ENCODE measurements around the gene SHANK1.

Gene SHANK1

DNA sequence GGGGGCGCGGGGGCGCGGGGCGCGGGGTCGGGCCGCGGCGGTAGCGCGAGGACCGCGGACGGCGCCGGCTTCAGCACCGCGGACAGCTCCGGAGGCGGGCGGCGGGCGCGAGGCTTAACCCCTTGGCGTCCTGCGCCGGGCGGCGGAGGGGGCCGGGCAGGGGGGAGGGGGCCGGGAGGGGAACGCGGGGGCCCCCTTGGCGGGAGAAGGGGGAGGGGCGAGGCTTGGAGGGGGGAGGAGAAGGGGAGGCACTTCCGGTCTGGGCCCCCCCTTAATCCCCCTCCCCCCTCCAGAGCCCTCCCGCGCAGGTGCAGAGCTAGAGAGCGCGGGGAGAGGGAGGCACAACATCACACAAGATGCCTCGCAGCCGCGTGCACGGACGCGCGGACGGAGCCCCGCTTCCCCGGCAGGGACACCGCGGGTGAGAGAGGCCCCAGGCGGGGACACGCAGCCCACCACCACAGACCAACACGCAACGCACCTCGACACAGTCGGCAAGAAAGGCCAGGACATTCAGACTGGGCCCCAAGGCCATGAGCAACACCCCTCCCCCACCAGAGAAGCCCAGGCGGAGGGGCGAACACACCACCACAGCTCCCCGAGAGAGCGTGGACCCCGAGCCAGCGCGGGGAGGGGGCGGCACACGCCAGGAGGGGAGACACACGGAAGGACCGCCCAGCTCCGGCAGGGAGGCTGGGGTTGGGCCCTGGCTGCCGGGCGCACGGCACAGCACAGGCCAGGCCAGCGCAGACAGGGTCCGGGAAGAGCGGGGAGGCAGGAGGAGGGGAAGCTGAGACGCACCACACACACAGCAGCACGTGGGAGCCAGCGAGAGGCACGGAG is 24.1 kb downstream of the SHANK1 start:
- FAIRE-seq = no peak
- no peak for DNase-seq (ENCODE audit: extremely low spot score, insufficient read length, low read depth)

DNA sequence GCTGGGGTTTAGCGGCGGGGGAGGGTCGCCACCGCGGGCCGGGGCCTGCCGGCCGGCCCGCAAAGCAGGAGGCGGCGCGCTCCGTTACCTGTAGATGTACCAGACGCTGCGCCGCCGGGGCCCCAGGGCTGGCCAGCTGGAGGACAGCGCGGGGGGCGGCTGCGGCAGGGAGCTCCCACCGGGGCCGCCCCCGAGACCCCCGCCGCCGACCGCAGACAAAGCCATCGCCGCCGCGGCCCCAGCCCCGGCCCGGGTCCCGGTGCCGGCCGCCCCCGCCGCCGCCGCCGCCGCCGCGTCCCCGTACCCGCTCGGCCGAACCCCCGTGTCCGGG is 24.8 kb downstream of the SHANK1 start:
- FAIRE-seq (no peak), DNase-seq (ENCODE audit: extremely low spot score, insufficient read length, low read depth) (no peak)

DNA sequence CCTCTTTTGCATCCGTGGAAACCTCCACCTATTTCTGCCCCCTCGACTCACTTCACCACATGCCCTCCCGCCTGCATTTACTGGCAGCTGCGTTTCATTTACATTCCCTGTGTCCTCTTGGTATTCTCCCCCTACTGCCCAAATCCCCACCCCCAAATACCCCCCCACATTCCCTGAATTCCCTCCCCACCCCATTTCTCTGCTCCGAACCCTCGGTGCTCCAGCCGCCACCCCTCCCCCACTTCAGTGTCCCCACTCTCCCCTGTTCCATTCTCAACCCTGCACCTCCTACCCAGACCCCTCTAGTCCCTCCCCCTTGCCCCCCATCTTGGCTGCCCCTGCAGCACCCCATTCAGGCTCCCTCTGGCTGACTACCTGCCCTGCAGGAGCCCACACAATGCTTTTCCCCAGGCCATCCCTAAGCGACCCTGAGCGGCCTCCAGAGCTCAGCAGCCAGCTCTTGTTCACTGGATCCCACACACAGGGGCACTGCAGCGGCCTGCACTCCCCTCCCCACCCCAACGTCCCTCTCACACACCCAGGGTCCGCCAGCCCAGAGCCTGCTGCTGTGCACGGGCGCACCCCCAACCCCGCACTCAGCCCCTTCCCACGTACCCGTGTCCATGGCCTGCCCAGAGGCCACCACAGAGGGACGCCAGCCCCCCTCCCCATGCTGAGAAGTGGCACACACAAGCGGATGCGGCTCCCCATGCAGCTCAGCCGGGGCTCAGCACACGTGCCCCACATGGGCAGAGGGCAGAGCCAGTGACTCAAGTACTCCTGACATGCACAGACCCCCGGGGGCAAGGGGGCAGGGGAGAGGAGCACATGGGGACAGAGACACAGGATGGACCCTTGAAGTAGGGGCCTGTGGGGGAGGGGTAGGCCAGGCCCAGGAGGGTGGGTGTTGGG is 26.3 kb downstream of the SHANK1 start:
- no peak for FAIRE-seq
- DNase-seq (ENCODE audit: extremely low spot score, insufficient read length, low read depth) = no peak

DNA sequence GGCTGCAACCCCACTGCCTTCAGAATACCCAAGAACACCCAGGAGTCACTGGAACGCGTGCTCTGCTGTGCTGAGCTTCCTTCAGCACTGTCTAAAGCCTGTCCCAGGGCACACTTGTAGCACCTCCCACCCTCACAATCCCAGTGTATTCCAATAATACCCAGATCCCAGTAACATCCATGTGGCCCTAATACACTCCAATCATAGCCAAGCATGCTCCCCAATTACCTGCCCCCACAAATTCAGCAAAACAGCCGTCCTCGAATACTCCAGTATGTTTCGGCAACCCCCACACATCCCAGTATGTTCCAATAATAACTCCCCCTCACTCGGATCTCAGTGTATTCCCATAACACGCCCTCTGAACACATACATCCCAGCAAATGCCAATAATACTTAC is 29.2 kb downstream of the SHANK1 start:
- no peak for DNase-seq (ENCODE audit: extremely low spot score, insufficient read length, low read depth)
- no peak for FAIRE-seq

DNA sequence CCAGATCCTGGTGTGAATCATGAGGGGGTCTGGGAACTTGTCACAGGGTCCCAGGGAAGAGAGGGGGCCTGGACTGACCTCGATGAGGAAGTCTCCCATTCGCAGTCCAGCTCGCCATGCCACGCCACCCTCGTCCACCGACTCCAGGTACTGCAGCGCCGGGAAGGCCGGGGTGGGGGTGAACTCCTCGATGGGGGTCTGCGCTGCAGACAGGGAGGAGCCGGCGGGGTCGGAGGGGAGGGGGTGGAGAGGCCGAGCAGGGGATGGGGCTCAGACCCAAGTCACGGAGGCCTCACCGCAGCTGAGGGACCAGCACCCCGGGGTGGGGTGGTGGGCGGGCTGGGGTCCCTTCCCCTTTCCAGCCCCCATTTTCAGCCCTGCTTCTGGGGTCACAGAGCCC is 30.8 kb downstream of the SHANK1 start:
- no peak for FAIRE-seq

DNA sequence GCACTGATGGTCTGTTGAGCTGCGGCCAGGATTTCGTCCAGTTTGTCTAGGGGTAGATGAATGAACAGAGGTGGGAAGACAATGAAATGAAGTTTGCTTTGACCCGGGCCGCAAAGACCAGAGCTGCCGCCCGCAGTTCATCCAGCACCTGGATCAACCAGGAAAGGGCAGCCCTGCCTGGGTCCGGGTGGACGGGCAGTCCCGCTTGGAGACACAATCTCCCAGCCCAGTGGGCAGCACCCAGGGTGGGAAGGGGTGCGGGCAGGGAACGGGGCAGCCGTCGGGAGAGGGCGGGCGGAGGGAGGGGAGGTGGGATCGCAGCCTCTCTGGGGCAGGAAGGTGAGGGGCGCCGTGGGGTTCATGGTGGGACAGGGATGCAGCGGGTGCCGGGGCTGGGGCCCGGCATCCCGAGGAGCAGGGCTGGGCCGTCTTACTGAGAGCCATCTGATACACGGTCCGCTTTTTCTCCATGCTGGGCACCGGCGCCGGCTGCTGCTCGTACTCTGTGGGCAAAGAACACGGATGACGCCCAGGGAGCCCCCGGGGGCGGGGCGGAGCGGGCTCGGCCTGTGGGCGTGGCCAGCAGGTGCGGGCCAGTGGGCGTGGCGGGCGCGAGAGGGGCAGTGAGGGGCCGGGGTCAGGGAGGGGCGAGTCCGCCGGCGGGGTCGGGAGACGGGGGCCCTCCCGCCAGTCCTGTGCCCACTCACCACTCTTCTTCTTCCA is 33.1 kb downstream of the SHANK1 start:
- FAIRE-seq (no peak), DNase-seq (ENCODE audit: extremely low spot score, insufficient read length, low read depth) (no peak)

More for the DNA sequence above, 30.8 kb downstream of the SHANK1 start:
- no peak for DNase-seq (ENCODE audit: extremely low spot score, insufficient read length, low read depth)

DNA sequence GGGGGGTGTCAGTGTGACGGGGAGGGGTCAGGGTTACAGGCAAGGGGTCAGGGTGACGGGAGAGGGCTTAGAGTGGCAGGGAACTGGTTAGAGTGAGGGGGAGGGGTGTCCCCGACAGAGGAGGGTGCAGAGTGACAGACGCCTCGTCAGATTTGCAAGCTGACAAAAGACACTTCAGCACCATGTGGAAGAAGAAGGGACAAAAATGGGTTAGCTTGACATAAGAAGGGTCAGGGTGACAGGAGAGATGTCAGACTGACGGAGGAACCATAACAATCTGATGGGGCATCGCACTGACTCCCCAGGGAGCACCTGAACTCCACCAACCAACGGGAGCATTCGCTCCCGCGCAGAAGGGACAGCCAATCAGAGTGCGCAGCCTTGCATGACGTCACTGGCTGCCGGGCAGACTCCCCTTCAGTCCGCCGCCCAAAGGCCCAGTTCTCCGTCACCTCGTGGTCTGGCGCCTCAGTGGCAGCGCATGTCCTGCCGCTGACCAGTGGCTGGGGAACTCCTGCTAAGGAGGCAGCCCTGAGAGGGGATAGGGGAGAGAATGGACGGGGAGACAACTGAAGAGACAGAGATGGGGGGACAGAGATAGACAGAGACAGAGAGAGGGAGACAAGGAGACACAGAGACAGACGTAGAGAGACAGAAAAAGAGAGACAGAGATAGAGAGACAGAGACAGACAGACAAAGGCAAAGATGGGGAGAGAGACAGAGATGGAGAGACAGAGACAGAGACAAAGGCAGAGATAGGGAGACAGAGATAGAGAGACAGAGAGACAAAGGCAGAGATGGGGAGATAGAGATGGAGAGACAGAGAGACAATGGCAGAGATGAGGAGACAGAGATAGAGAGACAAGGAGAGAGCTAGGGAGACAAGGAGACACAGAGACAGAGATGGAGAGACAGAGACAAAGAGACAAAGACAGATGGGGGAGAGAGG is 40.2 kb downstream of the SHANK1 start:
- peak; percentile 96 for DNase-seq (ENCODE audit: extremely low spot score, insufficient read length, low read depth)
- peak; percentile 92 for FAIRE-seq

DNA sequence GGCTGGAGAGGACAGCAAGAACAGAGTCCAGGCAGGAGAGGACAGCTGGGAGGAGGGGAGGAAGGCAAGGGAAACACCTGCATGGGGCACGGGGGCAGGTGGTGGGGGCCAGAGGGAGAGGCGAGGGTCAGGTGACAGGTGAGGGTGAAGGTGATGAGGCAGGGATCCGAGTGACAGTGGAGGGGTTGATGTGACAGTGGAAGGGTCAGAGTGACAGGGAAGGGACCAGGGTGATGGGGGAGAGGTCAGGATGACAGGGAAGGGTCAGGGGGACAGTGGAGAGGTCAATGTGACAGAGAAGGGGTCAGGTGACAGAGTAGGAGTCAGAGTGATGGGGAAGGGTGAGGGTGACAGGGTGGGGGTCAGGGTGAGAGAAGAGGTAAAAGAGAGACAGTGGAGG is 41.3 kb downstream of the SHANK1 start:
- no peak for FAIRE-seq
- DNase-seq (ENCODE audit: extremely low spot score, insufficient read length, low read depth) = no peak

DNA sequence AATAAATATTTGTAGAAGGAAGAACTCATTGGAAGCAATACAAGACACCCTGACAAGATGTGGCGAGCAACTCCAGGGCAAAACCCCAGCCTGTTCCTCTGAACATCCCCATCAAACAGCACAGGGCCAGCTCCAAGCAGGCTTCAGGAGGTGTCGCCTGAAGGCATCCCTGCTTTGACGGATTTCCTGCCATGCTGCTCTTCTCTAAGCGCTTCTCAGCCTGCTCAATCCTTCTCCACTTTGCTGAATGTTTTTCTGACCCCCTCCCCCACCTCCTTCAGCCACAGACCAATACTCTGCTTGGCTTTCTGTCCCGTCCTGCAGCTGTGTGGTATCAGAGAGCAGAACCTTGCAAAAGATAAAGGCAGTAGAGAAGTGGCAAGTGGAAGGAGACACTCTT is 42.0 kb downstream of the SHANK1 start:
- no peak for DNase-seq (ENCODE audit: extremely low spot score, insufficient read length, low read depth)
- no peak for FAIRE-seq

DNA sequence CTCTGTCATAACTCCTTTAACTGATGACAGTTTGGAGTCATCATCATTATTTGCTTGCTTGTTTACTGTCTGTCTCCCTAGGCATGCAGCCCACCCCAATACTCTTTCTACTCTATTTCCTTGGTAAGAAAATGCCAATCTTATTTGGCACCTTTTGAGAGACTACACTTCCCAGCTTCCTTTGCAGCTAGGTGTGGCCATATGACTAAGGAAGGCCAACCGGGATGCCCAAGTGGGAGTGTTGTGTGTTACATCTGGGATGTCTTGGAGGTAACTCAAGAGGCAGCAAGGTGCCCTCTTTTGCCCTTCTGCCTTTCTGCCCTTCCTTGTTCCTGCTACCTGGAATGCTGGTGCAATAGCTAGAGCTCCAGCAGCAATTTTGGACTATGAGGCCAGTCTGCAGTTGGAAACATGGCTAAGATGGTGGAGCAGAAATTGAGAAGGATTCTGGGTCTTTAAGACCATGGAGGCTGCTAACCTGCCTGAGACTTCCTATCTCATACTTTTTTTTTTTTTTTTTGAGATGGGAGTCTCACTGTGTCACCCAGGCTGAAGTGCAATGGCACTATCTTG is 42.9 kb downstream of the SHANK1 start:
- no peak for DNase-seq (ENCODE audit: extremely low spot score, insufficient read length, low read depth)
- FAIRE-seq = no peak

DNA sequence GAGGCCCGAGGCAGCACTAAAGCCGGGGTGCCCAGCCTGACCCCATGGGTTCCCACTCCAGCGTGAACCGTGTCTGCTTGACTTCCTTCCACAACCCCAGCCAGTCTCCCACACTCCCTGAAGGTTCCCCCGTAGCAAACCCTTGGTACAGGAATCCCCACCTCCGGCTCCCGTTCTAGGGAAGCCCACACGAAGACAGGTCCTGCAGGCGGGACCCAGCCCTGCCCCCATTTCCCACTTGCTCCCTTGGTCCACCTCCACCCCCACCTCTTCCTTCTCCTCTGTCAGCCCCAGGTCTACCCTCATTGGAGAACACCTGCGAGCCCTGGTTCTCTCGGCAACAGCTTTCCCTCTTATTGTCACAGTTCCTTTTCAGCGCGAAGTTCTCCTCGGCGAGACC is 46.5 kb downstream of the SHANK1 start:
- DNase-seq (ENCODE audit: extremely low spot score, insufficient read length, low read depth) (no peak), FAIRE-seq (no peak)

DNA sequence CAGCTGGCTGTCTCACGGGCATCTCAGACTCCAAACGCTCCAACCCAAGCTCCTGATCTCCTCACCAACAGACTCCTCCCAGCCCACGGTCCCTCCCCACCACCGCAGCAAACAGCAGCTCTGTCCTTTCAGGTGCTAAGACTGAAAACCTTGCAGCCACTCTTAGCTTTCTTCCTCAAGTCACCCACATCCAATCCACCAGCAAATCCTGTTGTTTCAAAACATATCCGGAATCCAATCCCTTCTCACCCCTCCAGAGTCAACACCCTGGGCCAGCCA is 49.6 kb downstream of the SHANK1 start:
- FAIRE-seq (no peak), DNase-seq (ENCODE audit: extremely low spot score, insufficient read length, low read depth) (no peak)

DNA sequence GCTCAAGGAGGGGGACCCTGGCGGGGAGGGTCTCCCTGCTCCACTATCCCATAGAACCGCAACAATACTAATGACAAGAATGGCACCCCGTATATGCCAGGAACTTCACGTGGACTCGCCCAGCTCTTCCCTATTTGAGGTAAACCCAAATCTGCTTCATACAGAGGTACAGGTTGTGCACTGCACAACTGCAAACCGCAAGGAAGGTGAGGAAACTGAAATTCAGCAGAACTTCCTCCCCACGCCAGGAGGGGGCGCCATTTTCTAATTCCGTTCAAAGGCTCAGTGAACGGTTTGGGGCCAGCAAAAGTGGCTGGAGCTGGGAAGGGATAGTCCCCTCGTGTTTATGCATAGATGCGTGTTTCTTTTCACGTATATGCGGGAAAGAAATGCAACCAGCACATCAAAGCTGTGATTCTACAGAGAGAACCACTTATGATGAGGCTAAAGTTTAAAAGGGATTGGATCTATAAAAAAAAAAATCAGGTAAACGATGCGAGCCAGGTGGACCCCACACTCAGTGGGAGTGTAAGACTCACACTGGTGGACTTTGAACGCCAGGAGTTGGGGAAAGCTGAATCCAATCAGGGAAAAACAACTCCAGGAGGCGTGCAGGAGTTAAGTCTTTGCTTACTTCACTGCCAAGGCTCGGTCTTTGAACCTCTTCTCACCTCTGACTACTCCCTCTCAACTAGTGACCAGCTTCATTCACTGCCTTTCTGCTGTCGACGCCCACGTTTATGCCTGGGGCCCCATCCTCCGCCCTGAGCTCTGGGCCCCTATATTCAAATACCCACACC is 50.1 kb downstream of the SHANK1 start:
- FAIRE-seq = no peak
- no peak for DNase-seq (ENCODE audit: extremely low spot score, insufficient read length, low read depth)

DNA sequence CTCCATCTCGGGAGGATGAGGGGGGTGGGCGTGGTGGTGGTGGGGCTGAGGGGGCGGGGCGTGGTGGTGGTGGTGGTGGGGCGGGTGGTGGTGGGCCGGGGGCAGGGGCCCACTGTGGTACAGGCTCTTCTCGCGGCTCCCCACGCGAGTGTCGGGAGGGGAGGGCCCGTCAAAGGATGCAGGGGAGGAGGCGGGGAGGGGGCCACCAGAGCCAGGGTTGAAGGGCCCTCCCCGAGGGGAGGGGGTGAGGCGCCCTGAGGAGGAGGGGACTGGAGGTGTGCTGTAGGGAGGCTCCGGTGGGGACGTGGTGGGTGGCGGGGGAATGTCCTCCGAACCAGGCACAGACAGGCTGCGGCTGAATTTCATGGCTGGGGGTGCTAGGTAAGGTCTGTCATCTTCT is 50.7 kb downstream of the SHANK1 start:
- FAIRE-seq (no peak), DNase-seq (ENCODE audit: extremely low spot score, insufficient read length, low read depth) (no peak)

DNA sequence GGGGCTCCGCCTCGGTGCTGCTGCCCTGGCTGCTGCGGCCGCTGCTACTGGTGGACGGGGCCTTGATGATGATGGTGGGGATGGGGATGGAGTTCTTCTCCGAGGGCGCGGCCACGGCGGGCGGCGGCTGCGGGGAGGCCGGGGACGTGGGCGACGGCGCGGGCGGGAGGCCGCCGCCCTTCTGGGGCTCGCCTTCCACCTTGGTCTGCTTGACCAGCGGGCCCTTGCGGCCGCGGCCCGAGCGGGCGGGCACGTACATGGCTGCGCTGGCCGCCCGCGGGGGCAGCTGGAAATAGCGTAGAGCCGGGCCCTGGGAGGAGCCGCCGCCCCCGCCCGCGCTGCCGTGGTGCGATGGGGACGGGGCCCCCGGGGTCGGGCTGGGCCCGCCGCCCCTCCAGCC is 51.2 kb downstream of the SHANK1 start:
- DNase-seq (ENCODE audit: extremely low spot score, insufficient read length, low read depth) = no peak

DNA sequence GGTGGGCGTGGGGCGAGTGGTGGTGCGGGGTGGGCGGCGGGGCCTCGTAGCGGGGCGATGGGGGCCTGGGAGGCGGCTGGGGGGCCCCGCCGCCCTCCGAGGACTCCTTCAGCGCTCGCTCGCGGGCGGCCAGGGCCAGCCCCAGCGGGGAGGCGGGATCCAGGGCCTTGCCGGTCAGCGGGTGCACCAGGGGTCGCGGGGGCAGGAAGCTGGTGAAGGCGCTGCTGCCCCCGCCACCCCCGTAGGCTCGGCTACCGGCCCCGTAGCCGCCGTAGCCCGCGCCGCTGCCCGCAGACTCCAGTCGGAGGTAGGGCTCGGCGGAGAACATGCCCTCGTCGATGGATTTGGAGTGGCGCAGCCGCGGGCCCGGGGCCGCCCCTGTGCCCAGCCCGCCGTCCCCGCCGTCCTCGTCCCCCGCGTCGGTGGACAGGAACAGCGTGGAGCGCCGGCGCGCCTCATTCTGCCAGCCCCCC is 51.8 kb downstream of the SHANK1 start:
- FAIRE-seq = no peak
- no peak for DNase-seq (ENCODE audit: extremely low spot score, insufficient read length, low read depth)

More for the DNA sequence above, 51.2 kb downstream of the SHANK1 start:
- FAIRE-seq = no peak

DNA sequence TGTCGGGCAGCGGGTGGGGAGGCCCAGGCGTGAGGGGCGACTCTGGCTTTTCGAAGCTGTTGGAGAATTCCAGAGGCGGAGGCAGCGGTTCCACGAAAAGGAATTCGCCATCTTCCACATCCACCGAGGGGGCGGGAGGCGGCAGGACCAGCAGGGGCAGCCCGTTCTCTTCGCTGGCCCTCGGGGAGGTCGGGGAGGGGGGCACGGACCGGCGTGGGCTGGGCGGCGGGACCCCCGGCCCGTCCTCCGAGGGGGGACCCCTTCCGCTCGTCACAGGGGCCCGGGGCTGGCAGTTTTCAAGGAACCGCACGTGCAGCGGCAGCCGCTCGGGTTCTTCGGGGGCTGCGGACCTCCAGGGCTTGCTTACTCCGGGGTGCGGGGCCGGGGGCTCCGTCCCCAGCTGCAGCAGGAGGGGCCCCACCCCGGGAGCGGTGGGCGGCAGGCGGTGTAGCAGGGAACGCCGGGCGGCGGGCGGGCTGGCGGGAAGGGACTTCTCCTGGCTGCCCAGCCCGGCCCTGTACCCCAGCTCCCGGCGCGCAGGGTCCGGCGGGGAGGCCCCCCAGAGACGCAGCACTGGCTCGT is 52.3 kb downstream of the SHANK1 start:
- no peak for DNase-seq (ENCODE audit: extremely low spot score, insufficient read length, low read depth)
- no peak for FAIRE-seq
